Measurements from ENCODE around the gene GDAP1L1. TPM values are rescaled to one million over a fixed set of nuclear protein-coding genes. Genes with fewer than 3 reads are reported as not detected.

The GDAP1L1 gene
- total and polyA plus RNA-seq, 2 of the 4 experiments (the other 2 are of a cell fraction), result not detected

DNA sequence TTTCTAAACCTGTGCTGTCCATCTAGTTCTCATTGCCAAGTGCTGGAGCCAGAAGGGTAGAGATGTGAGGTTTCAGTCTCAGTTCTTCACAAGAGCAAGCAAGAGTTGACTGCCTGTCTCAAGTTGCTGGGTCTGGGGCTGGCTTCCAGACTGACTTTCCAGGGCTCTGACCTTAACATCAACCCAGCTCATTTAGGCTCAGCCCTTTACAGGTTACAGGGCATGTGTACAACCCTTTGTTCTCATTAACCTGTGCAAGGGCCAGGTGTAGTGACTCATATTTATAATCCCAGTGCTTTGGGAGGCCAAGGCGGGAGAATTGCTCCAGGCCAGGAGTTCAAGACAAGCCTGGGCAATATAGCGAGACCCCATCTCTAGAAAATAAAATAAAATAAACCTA lies 33.3 kb downstream of the GDAP1L1 start:
- Histone ChIP-seq H4K91ac (ENCODE audit: insufficient read depth, low read depth, low read length) (no peak overlapping the region), H3K4me3 (ENCODE audit: insufficient read depth, low read depth, low read length) (no peak overlapping the region), H3K9me1 (ENCODE audit: insufficient read depth, low read length) (no peaks in the 10 kb centered on the region), H3K14ac (replicated peaks; ENCODE audit: low read depth, low read length) (no peak overlapping the region), H3K4ac (ENCODE audit: low read depth, low read length) (no peak overlapping the region), H3K4me1 (ENCODE audit: control insufficient read depth, insufficient read depth, low read length) (peaks cover 4% of the 10 kb centered on the region), H2BK120ac (ENCODE audit: low read depth, low read length) (no peak overlapping the region), H4K5ac (ENCODE audit: low read depth, low read length) (no peak overlapping the region), H2BK15ac (ENCODE audit: low read depth, low read length) (no peak overlapping the region), H3K56ac (ENCODE audit: extremely low read depth, insufficient read depth, low read length) (no peak overlapping the region), H3K23ac (ENCODE audit: low read depth, low read length) (no peak overlapping the region), H3K9me3 (ENCODE audit: control insufficient read depth, insufficient read depth, low read length) (no peaks in the 10 kb centered on the region), H2AK5ac (ENCODE audit: low read depth, low read length) (no peak overlapping the region), H2BK5ac (ENCODE audit: low read depth, low read length, poor library complexity, severe bottlenecking) (no peak overlapping the region), H2AK9ac (replicated peaks; ENCODE audit: low read depth, low read length, poor library complexity) (no peak overlapping the region), H3K79me1 (ENCODE audit: low read depth in 1 of 2, low read length in 2 of 2) (no peaks in the 10 kb centered on the region), H4K20me1 (ENCODE audit: insufficient read depth, low read length) (no peaks in the 10 kb centered on the region), H4K8ac (ENCODE audit: low read depth in 2 of 2, low read length in 2 of 2) (no peak overlapping the region), H2AFZ (replicated peaks; ENCODE audit: low read length, poor library complexity) (no peak overlapping the region), H3K18ac (ENCODE audit: low read depth, low read length) (no peak overlapping the region), H2BK20ac (ENCODE audit: low read depth, low read length) (no peak overlapping the region), H3K4me2 (ENCODE audit: low read depth, low read length) (no peak overlapping the region), H3K27ac (ENCODE audit: insufficient read depth, low read length) (no peak overlapping the region), H3K27me3 (ENCODE audit: control insufficient read depth, insufficient read depth, low read length) (no peaks in the 10 kb centered on the region; the same call in 1 of the 2 replicates), H3K36me3 (ENCODE audit: control insufficient read depth, insufficient read depth, low read length) (no peaks in the 10 kb centered on the region), H3K9ac (ENCODE audit: low read depth, low read length) (no peak overlapping the region)
- dilution Hi-C loops (cut with HindIII; ENCODE audit: low sequenced_read_pairs, unreplicated experiment), result no loop called here
- ChIA-PET CTCF (no interaction called here), POLR2A (ENCODE audit: unreplicated experiment) (no interaction called here)
- ATAC-seq (ENCODE audit: low read depth) (no peak), DNase-seq (no peak)
- TF ChIP-seq MXI1 (IDR thresholded peaks at IDR 0.05; ENCODE audit: borderline replicate concordance, low read depth, low read length), result no peak
- intact Hi-C loops (cut with micrococcal nuclease), result no loop called here
- BruUV-seq (replicated peaks), result no TSS peak
- no CpG with 5 or more reads among the region's 2 CpGs for WGBS, 2 experiments (ENCODE audit: extremely low coverage in 2 of 2, insufficient read length in 1 of 2)
- in situ Hi-C loops (cut with MboI; ENCODE audit: low sequenced_read_pairs), result no loop called here
